Dedifferentiated amniotic fluid mesenchymal stem cell (primary cell): ENCODE data around the gene MCF2L.

Experiments
- DNase-seq: peaks from one replicate; pipeline ENCODE4 v3.0.0-alpha.2; 2016; ENCODE audit errors: extremely low spot score

MCF2L gene

GRCh38 chr13:112998521-112999280, 29.7 kb downstream of the MCF2L start:
- DNase-seq = no peak

DNA sequence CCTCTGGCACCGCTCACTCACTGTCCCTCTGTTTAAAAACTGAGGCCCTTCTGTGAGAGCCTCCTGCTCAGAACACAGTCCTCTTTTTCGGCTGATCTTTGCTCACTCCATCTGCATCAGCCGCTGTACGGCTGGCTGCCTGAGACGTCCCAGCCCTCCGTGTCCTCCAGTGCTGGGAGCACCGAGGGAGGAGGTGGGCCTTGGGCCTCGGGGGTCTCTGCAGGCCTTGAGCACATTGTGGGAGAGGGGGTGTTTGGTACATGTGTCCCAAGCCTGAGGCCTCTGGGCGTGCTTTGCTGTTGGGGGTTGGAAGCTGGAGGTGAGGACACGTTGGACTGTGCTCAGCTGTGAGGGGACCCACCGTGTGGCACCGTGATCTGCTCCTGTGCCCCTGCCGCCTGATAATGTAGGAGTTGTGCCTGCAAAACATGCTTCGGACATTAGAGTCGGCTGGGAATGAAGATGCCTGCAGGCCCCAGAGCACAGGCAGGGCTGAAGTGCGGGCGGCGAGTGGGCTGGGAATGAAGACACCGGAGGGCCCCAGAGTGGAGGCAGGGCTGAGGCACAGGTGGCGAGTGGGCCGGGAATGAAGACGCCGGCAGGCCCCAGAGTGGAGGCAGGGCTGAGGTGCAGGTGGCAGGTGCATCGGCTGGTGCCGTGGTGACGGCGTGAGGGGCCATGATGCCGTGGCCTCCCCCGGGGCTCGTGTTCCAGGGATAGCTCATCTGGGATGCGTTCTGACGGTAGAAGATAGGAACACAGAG, 30.6 kb downstream of the MCF2L start:
- no peak for DNase-seq

GRCh38 chr13:113000575-113000974, 31.6 kb downstream of the MCF2L start:
- DNase-seq = no peak

- no peak for DNase-seq
Measured at GRCh38 chr13:113001241-113002140, 32.5 kb downstream of the MCF2L start.

DNA sequence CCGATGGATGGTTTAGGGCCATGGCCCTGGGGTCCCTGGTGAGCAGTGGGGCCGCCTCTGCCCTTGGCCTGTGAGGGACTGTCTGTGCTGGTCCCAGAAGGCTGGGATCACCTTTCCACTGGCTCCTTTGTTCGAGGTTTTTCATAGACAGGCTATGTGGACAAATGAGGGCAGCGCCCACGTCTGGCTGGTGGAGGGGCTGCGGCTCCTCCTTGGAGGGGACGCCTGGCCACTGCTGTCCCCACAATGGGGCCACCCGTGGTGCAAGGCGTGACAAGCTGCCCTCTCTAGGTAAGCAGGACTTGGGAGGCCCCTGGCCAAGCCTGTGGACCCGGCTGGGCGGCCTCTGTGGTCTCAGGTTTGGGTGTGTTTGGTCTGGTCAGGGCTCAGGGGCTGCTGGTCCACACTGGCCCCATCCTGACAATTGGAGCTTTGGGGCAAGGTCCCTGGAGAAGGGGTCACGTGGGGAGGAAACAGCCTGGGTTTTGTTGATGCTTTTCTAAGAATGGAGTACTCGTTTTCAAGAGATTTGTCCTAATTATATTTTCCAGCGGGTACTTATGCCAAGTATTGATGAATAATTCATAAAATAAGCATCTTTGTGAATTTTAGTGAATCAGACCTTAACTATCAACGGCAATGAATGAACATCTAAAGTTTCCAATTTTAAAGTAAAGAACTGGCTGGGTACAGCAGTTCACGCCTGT, 33.3 kb downstream of the MCF2L start:
- DNase-seq = no peak

- no peak for DNase-seq
Measured at GRCh38 chr13:113002913-113003290, 33.9 kb downstream of the MCF2L start.

DNA sequence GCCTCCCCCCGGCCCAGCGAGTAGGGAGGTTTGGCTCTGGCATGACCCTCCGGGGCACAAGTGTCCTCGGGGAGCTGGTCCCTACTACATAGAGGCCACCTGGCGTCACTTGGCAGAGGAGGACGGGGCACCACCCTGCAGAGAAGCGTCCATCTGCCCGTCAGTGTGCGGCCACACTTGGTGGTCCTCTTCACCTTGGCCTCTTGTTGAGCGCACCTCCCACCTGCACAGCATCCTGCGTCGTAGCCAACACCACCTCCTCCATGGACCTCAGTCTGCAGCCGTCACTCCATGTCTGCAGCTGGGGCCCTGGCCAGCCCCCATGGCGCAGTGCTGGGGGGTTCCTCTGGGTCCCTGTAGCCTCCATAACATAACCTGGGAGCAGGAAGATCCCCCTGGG, 35.1 kb downstream of the MCF2L start:
- DNase-seq = no peak

GRCh38 chr13:113005076-113005865, 36.3 kb downstream of the MCF2L start:
- DNase-seq = no peak

- no peak for DNase-seq
Measured at GRCh38 chr13:113005997-113006396, 37.0 kb downstream of the MCF2L start.

- no peak for DNase-seq
Measured at GRCh38 chr13:113006660-113007059, 37.6 kb downstream of the MCF2L start.

DNA sequence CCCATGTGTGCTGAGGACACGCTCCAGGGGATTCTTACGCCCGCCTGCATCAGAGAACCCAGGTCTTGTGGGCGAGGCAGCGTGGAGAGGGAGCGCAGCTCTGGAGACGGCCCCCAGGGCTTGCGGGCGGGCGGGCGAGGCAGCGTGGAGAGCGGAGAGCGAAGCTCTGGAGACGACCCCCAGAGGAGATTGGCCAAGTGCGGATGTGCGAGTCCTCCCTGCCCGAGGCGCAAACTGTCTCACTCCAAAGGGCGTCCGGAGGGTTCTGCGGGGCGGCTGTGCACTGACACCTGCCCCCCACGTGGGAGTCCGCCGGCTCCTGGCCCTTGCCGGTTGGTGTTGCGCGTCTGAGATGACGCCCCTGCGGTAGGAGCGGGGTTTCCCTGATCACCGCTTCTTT, 39.8 kb downstream of the MCF2L start:
- DNase-seq = no peak

- DNase-seq = no peak
Measured at GRCh38 chr13:113009743-113010509, 40.9 kb downstream of the MCF2L start.

DNA sequence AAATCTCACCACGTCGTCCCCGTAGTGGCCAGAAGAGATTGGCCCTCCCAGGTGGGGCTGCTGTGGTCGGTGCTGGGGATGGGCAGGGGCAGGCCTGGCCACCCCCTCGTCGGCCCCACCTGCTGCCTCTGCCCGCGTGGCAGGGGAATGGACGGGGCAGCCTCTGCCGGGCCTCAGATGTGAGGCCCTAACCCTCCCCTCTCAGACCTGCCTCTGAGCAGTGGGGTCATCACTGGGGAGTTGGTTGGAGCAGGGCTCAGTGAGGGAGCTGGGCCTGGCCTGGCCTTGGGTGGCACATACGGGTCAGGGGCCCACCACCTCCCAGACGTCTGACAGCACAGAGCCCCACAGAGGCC, 41.5 kb downstream of the MCF2L start:
- no peak for DNase-seq

GRCh38 chr13:113013303-113013702, 44.3 kb downstream of the MCF2L start:
- DNase-seq = no peak

- DNase-seq = no peak
Measured at GRCh38 chr13:113013878-113014751, 45.1 kb downstream of the MCF2L start.

DNA sequence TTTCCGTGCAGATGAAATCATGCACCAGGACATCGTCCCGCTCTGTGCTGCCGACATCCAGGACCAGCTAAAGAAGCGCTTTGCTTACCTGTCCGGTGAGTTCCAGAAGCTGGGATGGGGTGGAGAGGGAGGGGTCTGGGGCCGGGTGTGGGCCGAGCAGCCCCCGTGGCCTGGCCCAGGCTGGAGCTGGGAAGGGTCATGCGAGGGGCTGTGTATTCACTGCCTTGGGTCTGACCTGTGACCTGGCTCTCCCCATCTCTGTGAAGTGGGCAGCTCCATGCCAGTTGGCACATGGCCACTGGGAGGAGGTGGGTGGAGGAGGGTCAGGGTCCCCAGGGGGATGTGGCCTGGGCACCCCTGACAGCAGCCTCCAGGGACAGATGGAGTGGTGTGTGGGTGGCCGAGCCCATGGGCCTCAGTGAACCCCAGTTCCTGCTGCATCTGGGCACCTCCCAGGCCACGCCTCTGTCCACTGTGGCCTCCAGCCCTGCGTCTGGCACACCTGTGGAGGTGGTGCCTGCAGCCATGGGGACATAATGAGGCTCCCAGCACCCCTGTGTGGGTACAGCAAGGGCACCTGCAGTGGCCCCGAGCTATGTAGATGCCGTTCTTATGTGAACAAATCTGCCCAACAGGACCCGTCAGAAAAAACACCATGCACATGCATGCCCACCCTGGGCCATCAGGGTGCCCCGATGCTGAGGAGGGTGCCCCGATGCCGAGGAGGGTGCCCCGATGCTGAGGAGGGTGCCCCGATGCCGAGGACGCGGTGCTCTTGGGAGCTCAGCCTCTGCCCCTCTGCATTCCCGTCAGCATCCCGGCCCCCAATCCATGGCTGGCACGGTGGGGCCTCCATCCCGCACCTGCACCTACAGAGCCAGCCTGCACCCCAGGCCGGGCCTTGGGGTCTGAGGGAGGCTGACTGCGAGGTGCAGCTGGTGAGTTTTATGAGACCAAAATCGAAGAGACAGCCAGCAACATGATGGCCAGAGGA, 46.0 kb downstream of the MCF2L start:
- DNase-seq = no peak

DNA sequence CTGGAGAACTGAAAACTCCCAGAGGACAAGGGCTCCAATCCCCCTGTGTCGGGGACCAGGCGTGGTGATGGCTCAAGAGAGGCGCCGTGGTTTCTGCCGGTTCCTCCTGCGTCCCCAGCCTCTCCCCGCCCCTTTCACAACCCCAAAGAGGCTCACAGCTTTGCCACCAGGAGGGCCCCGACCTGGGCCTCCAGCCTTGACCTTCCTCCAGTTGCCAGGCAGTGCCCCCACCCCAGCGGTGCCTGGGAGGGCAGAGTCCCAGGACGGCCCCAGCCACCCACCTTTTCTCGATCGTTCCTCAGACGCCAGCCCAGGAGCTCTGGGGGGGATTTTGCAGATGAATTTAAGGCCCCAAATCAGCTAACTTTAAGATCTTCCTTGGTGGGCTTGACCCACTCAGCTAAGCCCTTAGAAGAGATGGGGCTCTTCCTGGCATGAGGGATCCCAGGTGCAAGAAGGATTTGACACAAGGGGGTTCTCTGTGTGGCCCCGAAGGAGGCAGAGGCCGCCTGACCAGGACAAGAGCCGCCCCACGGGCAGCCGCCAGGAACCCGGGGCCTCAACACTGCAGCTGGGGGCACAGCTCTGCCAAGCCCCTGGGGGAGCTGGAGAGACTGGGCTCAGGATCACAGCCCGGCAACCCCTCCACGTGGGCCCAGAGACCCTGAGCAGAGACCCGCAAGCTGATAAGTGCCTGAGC, 47.0 kb downstream of the MCF2L start:
- DNase-seq = no peak
